Mesendoderm (in vitro differentiated cells): Measurements from ENCODE around the gene HOXC4.

Experiments used
- DNase-seq: peaks from one replicate; pipeline ENCODE4 v3.0.0; 2013
- H2AK5ac ChIP-seq: 2 replicates; pipeline ENCODE4 v1.6.1; 2013; ENCODE audit warnings: low read length, inconsistent platforms
- H2BK120ac ChIP-seq: 2 replicates; pipeline ENCODE4 v1.6.1; 2013; ENCODE audit warnings: low read depth, mild to moderate bottlenecking, low read length, moderate library complexity, mixed read lengths
- H2BK15ac ChIP-seq: replicated peaks from 2 replicates; pipeline ENCODE4 v1.6.1; 2013; ENCODE audit warnings: low read depth, mild to moderate bottlenecking, moderate library complexity
- H2BK5ac ChIP-seq: 2 replicates; pipeline ENCODE4 v1.6.1; 2013; ENCODE audit warnings: low read length, inconsistent platforms
- H3K18ac ChIP-seq: 2 replicates; pipeline ENCODE4 v1.6.1; 2013; ENCODE audit warnings: mild to moderate bottlenecking, low read length, mixed read lengths
- H3K23ac ChIP-seq: one replicate; pipeline ENCODE4 v1.6.1; 2013; ENCODE audit warnings: low read length
- H3K27ac ChIP-seq: 2 replicates; pipeline ENCODE4 v1.5.1; 2013; ENCODE audit warnings: low read depth, mild to moderate bottlenecking, inconsistent platforms, low read length, moderate library complexity
- H3K27me3 ChIP-seq: 2 replicates; pipeline ENCODE4 v1.6.1; 2013; ENCODE audit warnings: low read length, control low read depth, mild to moderate bottlenecking, inconsistent platforms; ENCODE audit not compliant: insufficient read depth, poor library complexity
- H3K36me3 ChIP-seq: 2 replicates; pipeline ENCODE4 v1.6.1; 2013; ENCODE audit warnings: low read length, inconsistent platforms; ENCODE audit not compliant: control insufficient read depth, insufficient read depth
- H3K4ac ChIP-seq: one replicate; pipeline ENCODE4 v1.6.1; 2013; ENCODE audit warnings: low read depth, mild to moderate bottlenecking, low read length, moderate library complexity
- H3K4me1 ChIP-seq: 2 replicates; pipeline ENCODE4 v1.6.1; 2013; ENCODE audit warnings: low read depth, low read length, inconsistent platforms; ENCODE audit not compliant: control insufficient read depth
- H3K4me2 ChIP-seq: 2 replicates; pipeline ENCODE4 v1.6.1; 2013; ENCODE audit warnings: low read length
- H3K4me3 ChIP-seq: 2 replicates; pipeline ENCODE4 v1.5.1; 2013; ENCODE audit warnings: mild to moderate bottlenecking, low read length
- H3K56ac ChIP-seq: one replicate; pipeline ENCODE4 v1.6.1; 2013; ENCODE audit warnings: low read length
- H3K79me1 ChIP-seq: 2 replicates; pipeline ENCODE4 v1.6.1; 2013; ENCODE audit warnings: low read length, inconsistent platforms
- H3K79me2 ChIP-seq: 2 replicates; pipeline ENCODE4 v1.6.1; 2013; ENCODE audit warnings: mild to moderate bottlenecking, low read length; ENCODE audit not compliant: control insufficient read depth, insufficient read depth
- H3K9ac ChIP-seq: 2 replicates; pipeline ENCODE4 v1.6.1; 2013; ENCODE audit warnings: low read length, inconsistent platforms
- H4K5ac ChIP-seq: one replicate; pipeline ENCODE4 v1.6.1; 2013; ENCODE audit warnings: low read length
- H4K8ac ChIP-seq: one replicate; pipeline ENCODE4 v1.6.1; 2013; ENCODE audit warnings: low read depth, mild to moderate bottlenecking, control low read depth, low read length, moderate library complexity
- WGBS: extraction: QIAGEN DNeasy Blood & Tissue Kit; methylation state at CpG from one replicate; pipeline ENCODE4 v1.1.7; 2013; ENCODE audit warnings: low lambda C conversion rate, missing lambda C conversion rate; ENCODE audit not compliant: insufficient coverage; ENCODE audit errors: extremely low coverage; 5-methylcytosine and 5-hydroxymethylcytosine counted together

HOXC4 gene

DNA sequence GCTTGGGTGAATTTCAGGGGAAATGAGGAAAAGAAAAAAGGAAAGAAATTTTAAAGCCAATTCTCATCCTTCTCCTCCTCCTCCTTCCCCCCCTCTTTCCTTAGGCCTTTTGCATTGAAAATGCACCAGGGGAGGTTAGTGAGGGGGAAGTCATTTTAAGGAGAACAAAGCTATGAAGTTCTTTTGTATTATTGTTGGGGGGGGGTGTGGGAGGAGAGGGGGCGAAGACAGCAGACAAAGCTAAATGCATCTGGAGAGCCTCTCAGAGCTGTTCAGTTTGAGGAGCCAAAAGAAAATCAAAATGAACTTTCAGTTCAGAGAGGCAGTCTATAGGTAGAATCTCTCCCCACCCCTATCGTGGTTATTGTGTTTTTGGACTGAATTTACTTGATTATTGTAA is 1.9 kb downstream of the HOXC4 start:
- Histone ChIP-seq H3K79me2 (no peaks in the 10 kb centered on the region), H3K18ac (no peak overlapping the region), H2BK15ac (no peak overlapping the region), H3K27me3 (peaks cover 98% of the 10 kb centered on the region), H4K5ac (no peak overlapping the region), H2BK120ac (no peak overlapping the region), H3K4me2 (no peak overlapping the region), H3K9ac (no peak overlapping the region), H4K8ac (no peak overlapping the region), H3K36me3 (no peaks in the 10 kb centered on the region), H3K4me1 (no peaks in the 10 kb centered on the region), H3K4ac (no peak overlapping the region), H2BK5ac (no peak overlapping the region), H3K56ac (no peak overlapping the region), H3K79me1 (no peaks in the 10 kb centered on the region), H3K23ac (no peak overlapping the region), H3K27ac (no peak overlapping the region), H3K4me3 (no peak overlapping the region), H2AK5ac (no peak overlapping the region)
- no CpG with 5 or more reads among the region's 2 CpGs for WGBS
- no peak for DNase-seq

DNA sequence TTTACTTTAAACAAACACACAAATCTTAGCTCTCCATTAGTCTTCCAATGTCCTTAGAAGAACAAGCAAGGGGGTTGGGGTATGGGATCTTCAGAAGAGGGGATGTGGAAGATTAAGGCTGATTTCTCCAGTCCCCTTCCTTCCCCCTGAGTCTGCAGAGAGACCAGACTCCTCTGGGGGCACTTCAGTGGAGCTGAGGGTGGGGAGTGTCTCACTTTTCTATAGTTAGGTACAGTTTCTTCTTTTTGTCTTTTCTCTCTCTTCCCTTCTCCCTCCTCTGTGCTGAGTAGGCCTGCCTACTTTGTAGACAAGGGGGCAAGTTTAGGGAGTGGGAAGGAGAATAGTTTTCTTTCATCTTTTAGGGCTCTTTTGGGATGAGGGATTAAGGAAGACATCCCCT is 2.5 kb downstream of the HOXC4 start:
- Histone ChIP-seq H2BK5ac (no peak overlapping the region), H3K23ac (no peak overlapping the region), H4K8ac (no peak overlapping the region), H3K9ac (no peak overlapping the region), H2AK5ac (no peak overlapping the region), H3K4ac (no peak overlapping the region), H3K4me2 (no peak overlapping the region), H3K56ac (no peak overlapping the region), H3K79me2 (no peaks in the 10 kb centered on the region), H3K27ac (no peak overlapping the region), H3K4me1 (no peaks in the 10 kb centered on the region), H3K18ac (no peak overlapping the region), H4K5ac (no peak overlapping the region), H3K27me3 (peaks cover 98% of the 10 kb centered on the region), H3K36me3 (no peaks in the 10 kb centered on the region), H2BK15ac (no peak overlapping the region), H3K79me1 (no peaks in the 10 kb centered on the region), H3K4me3 (no peak overlapping the region), H2BK120ac (no peak overlapping the region)
- DNase-seq: no peak

- Histone ChIP-seq H3K9ac (no peak overlapping the region), H3K36me3 (no peaks in the 10 kb centered on the region), H3K23ac (no peak overlapping the region), H2BK15ac (no peak overlapping the region), H3K27me3 (peaks cover 92% of the 10 kb centered on the region), H4K8ac (no peak overlapping the region), H3K4me3 (no peak overlapping the region), H3K79me1 (no peaks in the 10 kb centered on the region), H3K27ac (no peak overlapping the region), H2BK5ac (no peak overlapping the region), H4K5ac (no peak overlapping the region), H3K56ac (no peak overlapping the region), H3K79me2 (no peaks in the 10 kb centered on the region), H2BK120ac (no peak overlapping the region), H2AK5ac (no peak overlapping the region), H3K4ac (no peak overlapping the region), H3K4me1 (no peaks in the 10 kb centered on the region), H3K4me2 (no peak overlapping the region), H3K18ac (no peak overlapping the region)
- DNase-seq: no peak
- no CpG with 5 or more reads among the region's 14 CpGs for WGBS
These were observed 4.6 kb downstream of the HOXC4 start for GRCh38 chr12:54058128-54058768.

DNA sequence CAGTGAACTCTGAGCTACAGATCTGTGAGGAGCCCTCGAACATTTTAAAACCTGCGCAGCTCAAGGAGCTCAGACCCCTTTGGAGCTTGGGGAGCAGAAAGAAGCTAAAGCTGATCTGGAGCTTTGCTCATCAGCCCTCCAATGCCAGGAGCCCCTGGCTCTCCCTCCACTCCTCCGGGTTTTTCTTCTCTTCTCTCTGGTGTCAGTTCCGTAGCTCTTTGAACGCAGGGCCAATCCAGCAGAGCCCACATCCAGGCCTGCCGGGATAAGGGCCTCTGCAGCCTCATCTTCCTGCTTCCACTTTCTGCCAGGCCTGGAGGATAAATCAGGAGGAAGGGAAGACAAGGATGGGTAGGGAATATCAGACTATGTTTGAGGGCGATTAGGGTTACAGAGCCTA is 6.0 kb downstream of the HOXC4 start:
- DNase-seq: no peak
- Histone ChIP-seq H3K4me3 (no peak overlapping the region), H3K27ac (no peak overlapping the region), H3K27me3 (peaks cover 83% of the 10 kb centered on the region), H3K79me1 (no peaks in the 10 kb centered on the region), H3K23ac (no peak overlapping the region), H3K36me3 (no peaks in the 10 kb centered on the region), H2BK5ac (no peak overlapping the region), H2BK15ac (no peak overlapping the region), H4K8ac (no peak overlapping the region), H3K9ac (no peak overlapping the region), H2AK5ac (no peak overlapping the region), H3K4me1 (no peaks in the 10 kb centered on the region), H3K56ac (no peak overlapping the region), H3K79me2 (no peaks in the 10 kb centered on the region), H3K4me2 (no peak overlapping the region), H3K4ac (no peak overlapping the region), H2BK120ac (no peak overlapping the region), H3K18ac (no peak overlapping the region), H4K5ac (no peak overlapping the region)
- WGBS: no CpG with 5 or more reads among the region's 7 CpGs

GRCh38 chr12:54060174-54060974 is 6.7 kb downstream of the HOXC4 start:
- no CpG with 5 or more reads among the region's 38 CpGs for WGBS

More at GRCh38 chr12:54060174-54060974, 6.7 kb downstream of the HOXC4 start:
- Histone ChIP-seq H3K27ac (no peak overlapping the region), H3K36me3 (no peaks in the 10 kb centered on the region), H4K8ac (no peak overlapping the region), H2AK5ac (no peak overlapping the region), H3K4me2 (no peak overlapping the region), H3K4me3 (no peak overlapping the region), H3K18ac (no peak overlapping the region), H2BK15ac (no peak overlapping the region), H2BK5ac (no peak overlapping the region), H3K4ac (no peak overlapping the region), H3K4me1 (no peaks in the 10 kb centered on the region), H3K27me3 (peaks cover 78% of the 10 kb centered on the region), H2BK120ac (no peak overlapping the region), H4K5ac (no peak overlapping the region), H3K9ac (no peak overlapping the region), H3K56ac (no peak overlapping the region), H3K23ac (no peak overlapping the region), H3K79me1 (no peaks in the 10 kb centered on the region), H3K79me2 (no peaks in the 10 kb centered on the region)
- no peak for DNase-seq
